ENCODE results near the gene PPT2.

DNA sequence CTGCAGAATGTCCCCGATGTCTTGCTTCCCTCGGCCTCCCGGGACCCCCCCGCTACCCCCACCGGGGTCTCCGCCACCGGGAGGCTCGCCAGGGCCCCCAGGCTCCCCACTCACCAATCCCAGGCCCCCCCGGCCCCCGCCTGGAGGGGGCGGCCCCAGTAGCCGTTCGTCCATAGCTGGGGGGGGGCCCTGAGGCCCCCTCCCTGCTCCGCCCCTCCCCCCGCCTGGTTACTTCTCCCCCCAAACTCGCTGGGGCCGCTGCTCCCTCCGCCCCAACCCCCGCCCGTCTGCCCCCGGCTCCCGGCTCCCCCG lies 35.8 kb downstream of the PPT2 start:
- TF ChIP-seq, protein P1, sequence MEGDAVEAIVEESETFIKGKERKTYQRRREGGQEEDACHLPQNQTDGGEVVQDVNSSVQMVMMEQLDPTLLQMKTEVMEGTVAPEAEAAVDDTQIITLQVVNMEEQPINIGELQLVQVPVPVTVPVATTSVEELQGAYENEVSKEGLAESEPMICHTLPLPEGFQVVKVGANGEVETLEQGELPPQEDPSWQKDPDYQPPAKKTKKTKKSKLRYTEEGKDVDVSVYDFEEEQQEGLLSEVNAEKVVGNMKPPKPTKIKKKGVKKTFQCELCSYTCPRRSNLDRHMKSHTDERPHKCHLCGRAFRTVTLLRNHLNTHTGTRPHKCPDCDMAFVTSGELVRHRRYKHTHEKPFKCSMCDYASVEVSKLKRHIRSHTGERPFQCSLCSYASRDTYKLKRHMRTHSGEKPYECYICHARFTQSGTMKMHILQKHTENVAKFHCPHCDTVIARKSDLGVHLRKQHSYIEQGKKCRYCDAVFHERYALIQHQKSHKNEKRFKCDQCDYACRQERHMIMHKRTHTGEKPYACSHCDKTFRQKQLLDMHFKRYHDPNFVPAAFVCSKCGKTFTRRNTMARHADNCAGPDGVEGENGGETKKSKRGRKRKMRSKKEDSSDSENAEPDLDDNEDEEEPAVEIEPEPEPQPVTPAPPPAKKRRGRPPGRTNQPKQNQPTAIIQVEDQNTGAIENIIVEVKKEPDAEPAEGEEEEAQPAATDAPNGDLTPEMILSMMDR (IDR thresholded peaks at IDR 0.05) = no peak
- TF ChIP-seq POLR2A (IDR thresholded peaks at IDR 0.05) = no peak
